ENCODE results near the gene MYLK.

The MYLK gene

DNA sequence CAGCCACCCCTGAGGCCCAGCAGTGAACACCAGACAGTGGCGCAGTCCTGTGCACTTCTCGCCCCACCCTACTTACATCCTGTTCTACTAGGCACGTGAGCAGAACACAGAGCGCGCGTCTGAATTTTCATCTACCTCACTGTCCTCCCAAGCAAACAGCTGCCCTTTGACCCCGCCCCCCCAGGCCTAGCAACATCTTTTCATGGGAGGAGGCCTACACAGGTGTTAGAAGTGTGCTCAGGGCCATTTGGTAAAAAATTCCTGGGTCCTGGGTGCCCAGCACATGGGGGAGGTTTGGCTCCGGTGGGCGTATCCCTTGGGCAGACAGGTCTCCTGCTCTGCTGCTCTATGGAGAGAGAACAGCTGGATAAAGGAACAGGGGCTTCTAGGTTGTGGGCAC is 95.0 kb downstream of the MYLK start:
- no peak for DNase-seq (ENCODE audit: low read depth)
- no peak overlapping the region for H3K4me3 ChIP-seq (ENCODE audit: control insufficient read depth, low read depth, low read length)
- TF ChIP-seq, protein P1, sequence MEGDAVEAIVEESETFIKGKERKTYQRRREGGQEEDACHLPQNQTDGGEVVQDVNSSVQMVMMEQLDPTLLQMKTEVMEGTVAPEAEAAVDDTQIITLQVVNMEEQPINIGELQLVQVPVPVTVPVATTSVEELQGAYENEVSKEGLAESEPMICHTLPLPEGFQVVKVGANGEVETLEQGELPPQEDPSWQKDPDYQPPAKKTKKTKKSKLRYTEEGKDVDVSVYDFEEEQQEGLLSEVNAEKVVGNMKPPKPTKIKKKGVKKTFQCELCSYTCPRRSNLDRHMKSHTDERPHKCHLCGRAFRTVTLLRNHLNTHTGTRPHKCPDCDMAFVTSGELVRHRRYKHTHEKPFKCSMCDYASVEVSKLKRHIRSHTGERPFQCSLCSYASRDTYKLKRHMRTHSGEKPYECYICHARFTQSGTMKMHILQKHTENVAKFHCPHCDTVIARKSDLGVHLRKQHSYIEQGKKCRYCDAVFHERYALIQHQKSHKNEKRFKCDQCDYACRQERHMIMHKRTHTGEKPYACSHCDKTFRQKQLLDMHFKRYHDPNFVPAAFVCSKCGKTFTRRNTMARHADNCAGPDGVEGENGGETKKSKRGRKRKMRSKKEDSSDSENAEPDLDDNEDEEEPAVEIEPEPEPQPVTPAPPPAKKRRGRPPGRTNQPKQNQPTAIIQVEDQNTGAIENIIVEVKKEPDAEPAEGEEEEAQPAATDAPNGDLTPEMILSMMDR (conservative IDR thresholded peaks at IDR 0.05; ENCODE audit: control insufficient read depth, insufficient read depth, low read depth, low read length): no peak

DNA sequence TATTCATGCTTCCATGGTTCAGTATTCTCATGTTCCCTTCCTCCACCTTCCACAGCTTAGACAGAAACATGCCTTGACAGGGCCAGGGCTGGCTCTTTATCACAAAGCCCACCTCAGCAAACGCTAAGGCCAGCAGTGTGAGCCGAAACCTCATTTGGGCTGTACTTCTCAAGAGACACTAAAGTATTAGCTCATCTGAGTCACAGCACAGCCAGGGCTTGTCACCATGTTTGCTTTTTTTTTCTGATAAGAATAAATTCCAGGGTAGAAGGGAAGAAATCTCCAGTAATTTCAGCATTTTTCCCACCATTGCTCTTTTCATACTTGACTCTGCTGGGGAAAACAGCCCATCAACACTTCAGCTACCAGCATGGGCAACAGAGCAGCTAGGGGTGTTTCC is 95.4 kb downstream of the MYLK start:
- H3K4me3 ChIP-seq (ENCODE audit: control insufficient read depth, low read depth, low read length): no peak overlapping the region
- TF ChIP-seq, protein P1 (conservative IDR thresholded peaks at IDR 0.05; ENCODE audit: control insufficient read depth, insufficient read depth, low read depth, low read length): no peak
- no peak for DNase-seq (ENCODE audit: low read depth)

DNA sequence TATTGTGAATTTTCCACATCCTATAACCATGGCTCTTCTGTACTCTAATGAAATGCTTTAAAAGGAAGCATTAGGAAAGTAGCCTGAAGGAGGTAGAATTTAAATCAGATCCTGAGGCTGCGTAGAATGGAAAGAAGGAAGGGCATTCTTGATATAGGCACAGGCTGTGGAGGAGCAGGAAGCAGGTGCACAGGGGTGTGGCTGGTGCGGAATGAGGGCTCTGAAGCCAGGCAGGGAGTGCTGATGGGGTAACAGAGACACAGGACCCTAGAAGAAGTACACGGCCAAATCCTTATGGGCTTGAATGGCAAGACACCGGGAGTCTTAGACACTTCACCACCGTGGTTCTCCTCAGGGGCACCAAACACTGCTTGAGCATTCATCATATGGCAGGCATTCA is 97.0 kb downstream of the MYLK start:
- no peak for DNase-seq (ENCODE audit: low read depth)
- TF ChIP-seq, protein P1 (conservative IDR thresholded peaks at IDR 0.05; ENCODE audit: control insufficient read depth, insufficient read depth, low read depth, low read length): no peak

DNA sequence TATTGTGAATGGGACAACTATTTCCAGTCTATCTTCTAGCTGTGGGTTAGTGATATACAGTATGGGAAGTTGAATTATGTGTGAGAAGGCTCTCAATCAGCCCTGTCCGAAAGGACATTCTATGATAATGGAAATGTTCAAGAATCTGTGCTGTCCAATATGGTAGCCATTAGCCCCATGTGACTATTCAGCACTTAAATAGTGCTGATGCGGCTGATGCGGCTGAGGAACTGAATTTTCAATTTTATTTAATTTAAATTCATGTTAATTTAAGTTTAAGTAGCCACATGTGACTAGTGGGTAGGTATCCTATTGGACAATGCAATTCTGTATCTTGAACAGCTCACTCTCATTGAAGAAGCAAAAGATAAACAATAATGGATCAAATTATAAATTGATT is 98.5 kb downstream of the MYLK start:
- TF ChIP-seq, protein P1 (conservative IDR thresholded peaks at IDR 0.05; ENCODE audit: control insufficient read depth, insufficient read depth, low read depth, low read length): no peak
- DNase-seq (ENCODE audit: low read depth): no peak
- no peak overlapping the region for H3K4me3 ChIP-seq (ENCODE audit: control insufficient read depth, low read depth, low read length)

More for the DNA sequence above, 97.0 kb downstream of the MYLK start:
- H3K4me3 ChIP-seq (ENCODE audit: control insufficient read depth, low read depth, low read length): no peak overlapping the region

DNA sequence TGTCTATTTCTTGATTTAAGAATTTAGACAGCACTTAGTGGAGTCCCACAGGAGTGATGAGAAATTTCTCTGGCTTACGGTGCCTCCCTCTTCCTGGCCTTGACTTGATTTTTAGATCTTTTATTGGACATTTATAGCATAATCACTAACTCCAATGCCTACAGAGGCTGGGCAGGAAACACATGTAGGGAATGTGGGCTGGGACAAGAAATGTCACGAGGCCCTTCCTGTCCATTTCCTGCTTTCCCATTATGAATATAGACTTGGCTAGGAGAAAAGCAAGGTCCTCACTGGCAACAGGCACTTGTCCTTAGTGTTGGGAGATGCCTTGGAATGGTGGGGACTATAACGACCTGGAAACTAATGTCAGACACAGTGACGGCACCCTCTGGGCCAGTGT is 100.3 kb downstream of the MYLK start:
- no peak for DNase-seq (ENCODE audit: low read depth)
- TF ChIP-seq, protein P1 (conservative IDR thresholded peaks at IDR 0.05; ENCODE audit: control insufficient read depth, insufficient read depth, low read depth, low read length): no peak

DNA sequence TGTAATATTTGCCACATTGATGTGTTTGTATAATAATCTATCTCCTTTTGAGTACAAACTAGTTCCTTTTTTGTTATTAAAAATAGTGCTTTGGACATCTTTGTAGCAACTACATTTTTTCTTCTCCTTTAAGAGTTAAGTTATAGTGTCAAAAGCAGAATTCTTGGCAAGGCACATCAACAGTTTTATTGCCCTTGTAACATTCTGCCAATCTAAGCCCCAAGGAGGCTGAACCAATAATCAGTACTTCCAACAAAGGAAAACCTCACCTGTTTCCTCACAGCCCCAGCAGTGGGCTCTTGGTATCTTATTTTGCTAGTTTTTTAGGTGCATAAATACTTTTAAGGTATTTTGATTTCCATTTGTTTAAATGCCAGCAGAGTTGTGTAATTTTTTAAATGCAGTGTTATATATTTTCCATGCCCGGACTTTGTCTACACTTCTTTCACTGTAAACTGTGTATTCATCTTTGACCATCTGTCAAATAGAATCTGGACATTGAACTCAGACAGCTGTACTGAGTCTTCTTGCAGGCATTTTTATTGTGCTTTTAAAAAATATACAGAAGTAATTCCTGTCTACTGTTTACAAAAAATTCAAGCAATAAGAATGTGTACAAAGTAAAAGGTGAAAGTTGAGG is 101.0 kb downstream of the MYLK start:
- no peak for DNase-seq (ENCODE audit: low read depth)
- TF ChIP-seq, protein P1 (conservative IDR thresholded peaks at IDR 0.05; ENCODE audit: control insufficient read depth, insufficient read depth, low read depth, low read length): no peak
- H3K4me3 ChIP-seq (ENCODE audit: control insufficient read depth, low read depth, low read length): no peak overlapping the region

More for the DNA sequence above, 100.3 kb downstream of the MYLK start:
- no peak overlapping the region for H3K4me3 ChIP-seq (ENCODE audit: control insufficient read depth, low read depth, low read length)

DNA sequence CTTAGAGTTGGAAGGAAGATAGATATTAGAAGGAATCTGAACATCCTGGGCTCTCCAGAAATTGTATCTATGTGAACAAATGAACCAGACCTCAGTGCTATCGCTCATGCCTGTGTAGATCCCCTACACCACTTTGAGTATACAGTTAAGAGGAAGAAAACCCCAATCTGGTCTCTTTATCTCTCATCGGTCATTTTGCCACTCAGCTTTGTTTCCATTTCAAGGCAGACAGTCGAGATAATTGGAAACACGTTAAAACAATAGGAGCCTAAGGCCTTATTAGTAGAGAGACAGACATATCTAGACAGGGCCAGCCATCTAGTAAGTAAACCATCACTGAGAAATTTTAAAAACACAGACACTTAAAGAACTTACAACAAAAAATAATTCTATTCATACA is 101.6 kb downstream of the MYLK start:
- no peak overlapping the region for H3K4me3 ChIP-seq (ENCODE audit: control insufficient read depth, low read depth, low read length)
- no peak for DNase-seq (ENCODE audit: low read depth)
- TF ChIP-seq, protein P1 (conservative IDR thresholded peaks at IDR 0.05; ENCODE audit: control insufficient read depth, insufficient read depth, low read depth, low read length): no peak

All from fibroblast of mammary gland (primary cell).